Activated T-cell treated with anti-CD3 and anti-CD28 coated beads, Interleukin-2, amount 50 U/mL, for 4 hours (primary cell): ENCODE results near the gene SLC2A10. TPM values are rescaled to one million over a fixed set of nuclear protein-coding genes. Genes with fewer than 3 reads are reported as not detected.

ENCODE experiments used
- ATAC-seq, 2 donors: fragments of 200-7000 bp; cut with Tn5 transposase; one replicate each; pipeline ENCODE4 v1.10.0; 2021
- DNase-seq: peaks from one replicate; pipeline ENCODE4 v3.0.0-alpha.2; 2020
- H3K27me3 Mint-ChIP-seq: one replicate; pipeline ENCODE4 v1.8.0; 2021; ENCODE audit warnings: low read depth, mixed read lengths
- H3K36me3 Mint-ChIP-seq: one replicate; pipeline ENCODE4 v1.8.0; 2022; ENCODE audit warnings: mixed read lengths; ENCODE audit not compliant: insufficient read depth
- H3K4me1 Mint-ChIP-seq: one replicate; pipeline ENCODE4 v1.8.0; 2021; ENCODE audit warnings: low read depth, mixed read lengths
- H3K4me3 Mint-ChIP-seq: one replicate; pipeline ENCODE4 v1.8.0; 2021; ENCODE audit warnings: mild to moderate bottlenecking, moderate library complexity, mixed read lengths
- H3K9me3 Mint-ChIP-seq: one replicate; pipeline ENCODE4 v1.8.0; 2021; ENCODE audit warnings: mixed read lengths
- total RNA-seq, 3 donors: library from RNA; stranded (reverse); gene quantifications; one replicate each; pipeline ENCODE4 v1.2.1, GENCODE V29; 2021

The SLC2A10 gene
- total RNA-seq, 3 donors from 2014 or later: not detected

- DNase-seq (no peak), ATAC-seq (no peak)
- H3K9me3 Mint-ChIP-seq: no peaks in the 10 kb centered on the region
- no peaks in the 10 kb centered on the region for H3K36me3 Mint-ChIP-seq
- peaks cover 2% of the 10 kb centered on the region for H3K4me1 Mint-ChIP-seq
- peaks cover 54% of the 10 kb centered on the region for H3K27me3 Mint-ChIP-seq
- no peak overlapping the region for H3K4me3 Mint-ChIP-seq
These were observed 63.5 kb downstream of the SLC2A10 start for GRCh38 chr20:46772901-46773300.

GRCh38 chr20:46773680-46774079, 64.2 kb downstream of the SLC2A10 start:
- Mint-ChIP-seq H3K4me1 (peaks cover 2% of the 10 kb centered on the region), H3K27me3 (peaks cover 54% of the 10 kb centered on the region), H3K4me3 (no peak overlapping the region), H3K36me3 (no peaks in the 10 kb centered on the region), H3K9me3 (no peaks in the 10 kb centered on the region)
- DNase-seq (no peak), ATAC-seq (no peak)

- Mint-ChIP-seq H3K4me3 (no peak overlapping the region), H3K4me1 (peaks cover 2% of the 10 kb centered on the region), H3K36me3 (no peaks in the 10 kb centered on the region), H3K27me3 (peaks cover 52% of the 10 kb centered on the region), H3K9me3 (no peaks in the 10 kb centered on the region)
- ATAC-seq: no peak
- DNase-seq: no peak
These were observed 64.8 kb downstream of the SLC2A10 start for GRCh38 chr20:46774236-46774635.

GRCh38 chr20:46774943-46775560, 65.6 kb downstream of the SLC2A10 start:
- peaks cover 2% of the 10 kb centered on the region for H3K4me1 Mint-ChIP-seq
- no peaks in the 10 kb centered on the region for H3K36me3 Mint-ChIP-seq
- DNase-seq: no peak
- H3K27me3 Mint-ChIP-seq: peaks cover 52% of the 10 kb centered on the region
- no peak overlapping the region for H3K4me3 Mint-ChIP-seq
- H3K9me3 Mint-ChIP-seq: no peaks in the 10 kb centered on the region
- ATAC-seq: no peak

GRCh38 chr20:46775806-46776205, 66.4 kb downstream of the SLC2A10 start:
- peaks cover 2% of the 10 kb centered on the region for H3K4me1 Mint-ChIP-seq
- H3K27me3 Mint-ChIP-seq: peaks cover 44% of the 10 kb centered on the region
- ATAC-seq (no peak), DNase-seq (no peak)
- H3K4me3 Mint-ChIP-seq: no peak overlapping the region
- no peaks in the 10 kb centered on the region for H3K36me3 Mint-ChIP-seq
- no peaks in the 10 kb centered on the region for H3K9me3 Mint-ChIP-seq

GRCh38 chr20:46777331-46777730, 67.9 kb downstream of the SLC2A10 start:
- H3K9me3 Mint-ChIP-seq: no peaks in the 10 kb centered on the region
- H3K4me3 Mint-ChIP-seq: no peak overlapping the region
- no peaks in the 10 kb centered on the region for H3K36me3 Mint-ChIP-seq
- peaks cover 2% of the 10 kb centered on the region for H3K4me1 Mint-ChIP-seq
- ATAC-seq (no peak), DNase-seq (no peak)
- H3K27me3 Mint-ChIP-seq: peaks cover 34% of the 10 kb centered on the region

GRCh38 chr20:46779831-46780230, 70.4 kb downstream of the SLC2A10 start:
- ATAC-seq: no peak
- Mint-ChIP-seq H3K4me1 (no peaks in the 10 kb centered on the region), H3K27me3 (peaks cover 26% of the 10 kb centered on the region), H3K36me3 (no peaks in the 10 kb centered on the region), H3K9me3 (no peaks in the 10 kb centered on the region), H3K4me3 (no peak overlapping the region)
- no peak for DNase-seq

GRCh38 chr20:46784436-46785127, 75.1 kb downstream of the SLC2A10 start:
- no peaks in the 10 kb centered on the region for H3K9me3 Mint-ChIP-seq
- no peak for DNase-seq

More at GRCh38 chr20:46784436-46785127, 75.1 kb downstream of the SLC2A10 start:
- H3K4me1 Mint-ChIP-seq: no peaks in the 10 kb centered on the region
- ATAC-seq: no peak
- no peaks in the 10 kb centered on the region for H3K36me3 Mint-ChIP-seq
- peaks cover 13% of the 10 kb centered on the region for H3K27me3 Mint-ChIP-seq
- no peak overlapping the region for H3K4me3 Mint-ChIP-seq

Other genes with a start within 250 kb of the SLC2A10 start
- under 1 TPM; 0.42 to 0.63 (median 0.49) TPM for gene ZNF334, start 196.1 kb upstream of the SLC2A10 start, total RNA-seq
- gene OCSTAMP, start 159.0 kb upstream of the SLC2A10 start, total RNA-seq: under 1 TPM in 1 of 3 donors, not detected in 2; 0.16 TPM
- gene SLC13A3, start 58.2 kb upstream of the SLC2A10 start, total RNA-seq: under 1 TPM; 0.08 to 0.19 (median 0.13) TPM
- gene TP53RK, start 20.2 kb upstream of the SLC2A10 start, total RNA-seq: 10 to 100 TPM; 12.9 to 14.1 (median 14.1) TPM
- not detected for gene EYA2, start 185.2 kb downstream of the SLC2A10 start, total RNA-seq